MCF 10A (cell line): ENCODE results near the gene TWNK. TPM values are rescaled to one million over a fixed set of nuclear protein-coding genes. Genes with fewer than 3 reads are reported as not detected.
A peak's percentile ranks its signal among the peaks of the same experiment; 100 is the strongest.

Experiments used
- BruUV-seq: library from RNA; stranded (reverse); fragments of 400-500 nt; replicated peaks from 2 replicates; lab custom pipeline; 2021; lab: Mats Ljungman, UMichigan
- CTCF ChIA-PET: fragments of 300-600 bp; sonication (Branson Sonifier 250); formaldehyde crosslinking; extraction: SDS; loops from one replicate; lab custom pipeline; 2021; ENCODE audit warnings: antibody characterized with exemption, inconsistent platforms; lab: Yijun Ruan, JAX
- POLR2A ChIA-PET: fragments of 300-600, 350-650 bp; sonication (Branson Sonifier 250); formaldehyde crosslinking; extraction: SDS; loops from one replicate; lab custom pipeline; 2020; ENCODE audit warnings: antibody characterized with exemption, inconsistent platforms; lab: Yijun Ruan, JAX
- DNase-seq: peaks from one replicate; pipeline ENCODE4 v3.0.0-alpha.2; 2018; ENCODE audit not compliant: unreplicated experiment
- H3K27ac Mint-ChIP-seq: one replicate; pipeline ENCODE4 v1.8.0; 2022; ENCODE audit warnings: mild to moderate bottlenecking, low read depth, mixed read lengths; ENCODE audit not compliant: unreplicated experiment
- H3K27me3 Mint-ChIP-seq: one replicate; pipeline ENCODE4 v1.8.0; 2022; ENCODE audit warnings: mixed read lengths; ENCODE audit not compliant: insufficient read depth, unreplicated experiment
- H3K36me3 Mint-ChIP-seq: one replicate; pipeline ENCODE4 v1.8.0; 2022; ENCODE audit warnings: mild to moderate bottlenecking, moderate library complexity, mixed read lengths; ENCODE audit not compliant: insufficient read depth, unreplicated experiment
- H3K4me1 Mint-ChIP-seq: one replicate; pipeline ENCODE4 v1.8.0; 2022; ENCODE audit warnings: mixed read lengths; ENCODE audit not compliant: insufficient read depth, unreplicated experiment
- H3K4me3 Mint-ChIP-seq: one replicate; pipeline ENCODE4 v1.8.0; 2022; ENCODE audit warnings: mild to moderate bottlenecking, moderate library complexity, mixed read lengths; ENCODE audit not compliant: unreplicated experiment
- H3K9me3 Mint-ChIP-seq: one replicate; pipeline ENCODE4 v1.8.0; 2022; ENCODE audit warnings: mixed read lengths; ENCODE audit not compliant: unreplicated experiment
- intact Hi-C: fragments of 100-400 bp; cut with micrococcal nuclease; formaldehyde crosslinking; loops from 2 replicates; pipeline ENCODE4 v1.14.1; 2022
- total RNA-seq: library from RNA; stranded (reverse); gene quantifications from 2 replicates; pipeline ENCODE4 v1.2.3, GENCODE V29; 2022
- TF ChIP-seq, protein P1 (sequence below): fragments of 200-600 bp; IDR thresholded peaks from one replicate; pipeline ENCODE4 v1.8.0; 2022; ENCODE audit warnings: antibody characterized with exemption, mild to moderate bottlenecking; ENCODE audit not compliant: unreplicated experiment

The TWNK gene
- total RNA-seq, 1 experiment from 2014 or later = 27.9 TPM

DNA sequence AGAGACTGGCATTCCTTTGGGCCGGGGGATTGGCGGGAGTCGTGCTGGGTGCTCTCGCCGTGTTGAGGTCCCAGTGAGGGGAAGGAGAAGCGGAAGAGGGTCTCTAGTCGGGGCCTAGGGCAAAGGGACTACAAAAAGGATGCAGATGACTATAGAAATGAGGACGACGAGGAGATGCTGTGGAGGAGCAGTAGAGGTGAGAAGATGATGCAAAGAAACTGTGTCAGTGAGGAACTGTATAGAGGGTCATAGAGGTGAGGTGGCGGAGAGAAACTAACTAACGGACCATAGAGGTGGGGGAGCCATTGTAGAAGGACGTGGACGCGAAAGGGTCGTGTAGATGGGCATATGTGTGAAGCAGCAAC, 324 bp downstream of the TWNK start:
- Mint-ChIP-seq H3K27me3 (no peaks in the 10 kb centered on the region), H3K4me3 (peak overlapping the region; percentile 85), H3K36me3 (peaks cover 36% of the 10 kb centered on the region), H3K9me3 (no peaks in the 10 kb centered on the region), H3K4me1 (peaks cover 15% of the 10 kb centered on the region), H3K27ac (peak overlapping the region; percentile 80)
- TF ChIP-seq, protein P1, sequence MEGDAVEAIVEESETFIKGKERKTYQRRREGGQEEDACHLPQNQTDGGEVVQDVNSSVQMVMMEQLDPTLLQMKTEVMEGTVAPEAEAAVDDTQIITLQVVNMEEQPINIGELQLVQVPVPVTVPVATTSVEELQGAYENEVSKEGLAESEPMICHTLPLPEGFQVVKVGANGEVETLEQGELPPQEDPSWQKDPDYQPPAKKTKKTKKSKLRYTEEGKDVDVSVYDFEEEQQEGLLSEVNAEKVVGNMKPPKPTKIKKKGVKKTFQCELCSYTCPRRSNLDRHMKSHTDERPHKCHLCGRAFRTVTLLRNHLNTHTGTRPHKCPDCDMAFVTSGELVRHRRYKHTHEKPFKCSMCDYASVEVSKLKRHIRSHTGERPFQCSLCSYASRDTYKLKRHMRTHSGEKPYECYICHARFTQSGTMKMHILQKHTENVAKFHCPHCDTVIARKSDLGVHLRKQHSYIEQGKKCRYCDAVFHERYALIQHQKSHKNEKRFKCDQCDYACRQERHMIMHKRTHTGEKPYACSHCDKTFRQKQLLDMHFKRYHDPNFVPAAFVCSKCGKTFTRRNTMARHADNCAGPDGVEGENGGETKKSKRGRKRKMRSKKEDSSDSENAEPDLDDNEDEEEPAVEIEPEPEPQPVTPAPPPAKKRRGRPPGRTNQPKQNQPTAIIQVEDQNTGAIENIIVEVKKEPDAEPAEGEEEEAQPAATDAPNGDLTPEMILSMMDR = no peak
- ChIA-PET CTCF (interaction anchor here (0.6 to 3.8 kb wide), 5 partner anchors 10 to 651 kb away, joined by 3 to 32 read pairs (median 5); no protein-coding TSS in a partner anchor), POLR2A (interaction anchor here (0.7 to 5.0 kb wide), 11 partner anchors 10 to 76 kb away, joined by 3 to 54 read pairs (median 4); partner anchors contain the start of gene LZTS2)
- no peak for DNase-seq
- TSS peak; percentile 61 for BruUV-seq
- intact Hi-C loops = no loop called here

DNA sequence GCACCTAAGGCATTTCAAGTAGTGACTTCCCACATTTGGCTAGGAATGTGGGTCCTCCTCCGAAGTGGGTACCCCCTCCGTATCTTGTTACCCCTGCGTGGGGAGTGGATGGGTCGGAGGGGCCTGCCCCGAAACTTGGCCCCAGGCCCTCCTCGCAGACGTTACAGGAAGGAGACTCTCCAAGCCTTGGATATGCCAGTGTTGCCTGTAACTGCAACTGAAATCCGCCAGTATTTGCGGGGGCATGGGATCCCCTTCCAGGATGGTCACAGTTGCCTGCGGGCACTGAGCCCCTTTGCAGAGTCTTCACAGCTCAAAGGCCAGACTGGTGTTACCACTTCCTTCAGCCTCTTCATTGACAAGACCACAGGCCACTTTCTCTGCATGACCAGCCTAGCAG, 823 bp downstream of the TWNK start:
- peaks cover 36% of the 10 kb centered on the region for H3K36me3 Mint-ChIP-seq
- H3K4me1 Mint-ChIP-seq = peaks cover 15% of the 10 kb centered on the region
- TF ChIP-seq, protein P1 = no peak
- ChIA-PET POLR2A (interaction anchor here (0.5 to 5.0 kb wide), 9 partner anchors 10 to 78 kb away, joined by 3 to 54 read pairs (median 4); partner anchors contain the start of genes LZTS2, PDZD7 and SFXN3), CTCF (interaction anchor here (0.6 to 12.3 kb wide), 4 partner anchors 9 to 598 kb away, joined by 3 to 199 read pairs (median 18); no protein-coding TSS in a partner anchor)
- H3K27ac Mint-ChIP-seq = peak overlapping the region; percentile 80
- BruUV-seq = no TSS peak
- H3K4me3 Mint-ChIP-seq = peak overlapping the region; percentile 85
- no peaks in the 10 kb centered on the region for H3K27me3 Mint-ChIP-seq
- no peaks in the 10 kb centered on the region for H3K9me3 Mint-ChIP-seq
- intact Hi-C loops = no loop called here
- DNase-seq = no peak

DNA sequence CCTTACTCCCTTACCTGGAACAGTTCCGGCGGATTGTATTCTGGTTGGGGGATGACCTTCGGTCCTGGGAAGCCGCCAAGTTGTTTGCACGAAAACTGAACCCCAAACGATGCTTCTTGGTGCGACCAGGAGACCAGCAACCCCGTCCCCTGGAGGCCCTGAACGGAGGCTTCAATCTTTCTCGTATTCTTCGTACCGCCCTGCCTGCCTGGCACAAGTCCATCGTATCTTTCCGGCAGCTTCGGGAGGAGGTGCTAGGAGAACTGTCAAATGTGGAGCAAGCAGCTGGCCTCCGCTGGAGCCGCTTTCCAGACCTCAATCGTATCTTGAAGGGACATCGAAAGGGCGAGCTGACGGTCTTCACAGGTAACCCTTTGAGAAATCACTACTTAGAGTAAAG, 1.7 kb downstream of the TWNK start:
- ChIA-PET POLR2A (interaction anchor here (1.1 to 5.0 kb wide), 4 partner anchors 9 to 77 kb away, joined by 3 to 54 read pairs (median 4); partner anchors contain the start of genes LZTS2, PDZD7 and SFXN3), CTCF (interaction anchor here (0.7 to 12.3 kb wide), 4 partner anchors 8 to 28 kb away, joined by 3 to 199 read pairs (median 18); no protein-coding TSS in a partner anchor)
- H3K27ac Mint-ChIP-seq = no peak overlapping the region
- no peaks in the 10 kb centered on the region for H3K27me3 Mint-ChIP-seq
- intact Hi-C loops = no loop called here
- peaks cover 15% of the 10 kb centered on the region for H3K4me1 Mint-ChIP-seq
- no peaks in the 10 kb centered on the region for H3K9me3 Mint-ChIP-seq
- TF ChIP-seq, protein P1 = no peak
- no peak for DNase-seq
- peak overlapping the region; percentile 85 for H3K4me3 Mint-ChIP-seq
- peaks cover 44% of the 10 kb centered on the region for H3K36me3 Mint-ChIP-seq
- BruUV-seq = no TSS peak

DNA sequence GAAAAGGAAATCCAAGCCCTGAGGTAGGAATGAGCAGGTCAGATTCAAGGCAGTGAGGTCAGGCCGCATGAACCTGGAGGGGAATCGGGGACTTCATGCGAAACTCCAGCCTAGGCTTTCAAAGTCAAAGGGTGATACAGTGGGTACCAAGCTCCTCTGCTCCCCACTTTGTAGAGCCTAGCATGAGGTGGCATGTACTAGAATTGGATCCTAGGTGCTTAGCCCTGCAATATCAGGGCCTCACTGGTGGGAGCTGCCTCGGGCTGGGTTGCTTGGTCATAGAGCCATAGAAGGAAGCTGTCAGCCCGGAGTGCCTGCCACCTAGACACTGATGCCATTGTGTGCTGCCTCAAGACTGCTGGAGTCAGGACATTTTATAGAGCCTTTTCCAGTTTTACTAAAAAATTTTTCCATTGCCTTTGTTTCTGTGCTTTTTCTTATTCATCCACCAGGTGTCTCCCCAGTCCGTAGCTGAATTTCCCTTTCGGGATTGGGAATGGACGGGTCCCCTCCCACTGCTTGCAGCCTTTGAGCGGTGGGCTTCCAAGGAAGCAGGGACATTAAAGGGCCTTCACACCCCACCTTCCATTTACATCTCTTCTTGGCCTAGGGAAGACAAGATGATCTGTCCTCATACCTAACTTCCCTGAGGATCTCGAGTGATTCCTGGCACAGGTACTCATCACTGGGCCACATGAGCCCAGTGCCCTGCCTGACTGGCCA, 6.8 kb downstream of the TWNK start:
- DNase-seq = peak; percentile 60
- ChIA-PET CTCF (interaction anchor here (0.6 to 12.3 kb wide), 7 partner anchors 10 to 1225 kb away, joined by 3 to 199 read pairs (median 4); no protein-coding TSS in a partner anchor), POLR2A (interaction anchor here (1.2 kb wide), 1 partner anchor 49 kb away, joined by 3 read pairs; no protein-coding TSS in a partner anchor)
- Mint-ChIP-seq H3K9me3 (no peaks in the 10 kb centered on the region), H3K27me3 (no peaks in the 10 kb centered on the region), H3K4me3 (no peak overlapping the region), H3K36me3 (peaks cover 63% of the 10 kb centered on the region), H3K4me1 (peaks cover 20% of the 10 kb centered on the region), H3K27ac (peak overlapping the region; percentile 40)
- TSS peak; percentile 51 for BruUV-seq
- intact Hi-C loops = loop anchor here (1.0 kb wide), 1 partner anchor 18 kb away; no protein-coding TSS in a partner anchor
- TF ChIP-seq, protein P1 = peak; percentile 51
